ENCODE measurements around the gene TTC28. TPM values are rescaled to one million over a fixed set of nuclear protein-coding genes. Genes with fewer than 3 reads are reported as not detected.

TTC28 gene
- total RNA-seq, 2 donors from 2014 or later = 94.2 to 170 TPM

- H3K36me3 ChIP-seq = peaks cover 5% of the 10 kb centered on the region
- no peak for DNase-seq (ENCODE audit: low spot score)
These were observed 678.3 kb downstream of the TTC28 start for GRCh38 chr22:28001171-28001835.

GRCh38 chr22:28000361-28000760 is 679.3 kb downstream of the TTC28 start:
- Histone ChIP-seq H3K4me3 (no peak overlapping the region), H3K27ac (no peak overlapping the region), H3K36me3 (peaks cover 5% of the 10 kb centered on the region), H3K4me1 (ENCODE audit: control insufficient read depth in 1 of 2, low read depth in 2 of 2) (peaks cover 0 to under 1% of the 10 kb centered on the region in 2 donors), H3K9me3 (no peaks in the 10 kb centered on the region), H3K27me3 (replicated peaks; ENCODE audit: insufficient read depth) (no peaks in the 10 kb centered on the region)
- DNase-seq (ENCODE audit: low spot score) (no peak), ATAC-seq (ENCODE audit: insufficient number of reproducible peaks, low FRiP score, low read depth) (no peak)
- TF ChIP-seq CTCF (IDR thresholded peaks at IDR 0.05) = no peak

More at GRCh38 chr22:28001171-28001835, 678.3 kb downstream of the TTC28 start:
- Histone ChIP-seq H3K9me3 (no peaks in the 10 kb centered on the region), H3K4me3 (no peak overlapping the region), H3K27me3 (replicated peaks; ENCODE audit: insufficient read depth) (no peaks in the 10 kb centered on the region), H3K27ac (no peak overlapping the region), H3K4me1 (ENCODE audit: control insufficient read depth in 1 of 2, low read depth in 2 of 2) (peaks cover 0 to 7% of the 10 kb centered on the region in 2 donors)
- ATAC-seq (ENCODE audit: insufficient number of reproducible peaks, low FRiP score, low read depth) = no peak
- no peak for TF ChIP-seq CTCF (IDR thresholded peaks at IDR 0.05)

DNA sequence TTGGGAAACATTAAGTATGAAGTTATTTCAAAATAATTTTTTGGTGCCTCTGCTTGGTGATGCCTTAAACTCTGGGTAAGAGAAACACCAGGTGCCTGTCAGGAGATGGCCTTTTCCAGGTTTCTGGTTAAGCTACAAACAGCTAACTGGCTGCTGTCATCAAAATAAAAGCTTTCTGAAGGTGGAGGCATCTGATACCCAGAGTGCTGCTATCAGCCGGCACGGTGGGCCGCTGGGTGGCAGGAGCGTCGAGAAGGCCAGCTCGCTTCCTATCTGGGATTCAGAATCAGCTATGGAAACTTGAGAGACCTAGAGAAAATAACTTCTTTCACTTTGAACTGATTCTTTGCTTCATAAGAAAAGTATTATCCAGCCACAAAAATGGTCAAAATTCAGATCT is 679.8 kb downstream of the TTC28 start:
- Histone ChIP-seq H3K27ac (no peak overlapping the region), H3K27me3 (replicated peaks; ENCODE audit: insufficient read depth) (no peaks in the 10 kb centered on the region), H3K4me3 (no peak overlapping the region), H3K9me3 (no peaks in the 10 kb centered on the region), H3K4me1 (ENCODE audit: control insufficient read depth in 1 of 2, low read depth in 2 of 2) (no peaks in the 10 kb centered on the region), H3K36me3 (peaks cover 5% of the 10 kb centered on the region)
- DNase-seq (ENCODE audit: low spot score) (no peak), ATAC-seq (ENCODE audit: insufficient number of reproducible peaks, low FRiP score, low read depth) (no peak)
- no peak for TF ChIP-seq CTCF (IDR thresholded peaks at IDR 0.05)

GRCh38 chr22:27998511-27999410 is 680.9 kb downstream of the TTC28 start:
- peaks cover 5% of the 10 kb centered on the region for H3K36me3 ChIP-seq
- ATAC-seq (ENCODE audit: insufficient number of reproducible peaks, low FRiP score, low read depth) = no peak
- DNase-seq (ENCODE audit: low spot score) = no peak
- no peak overlapping the region for H3K4me3 ChIP-seq
- no peaks in the 10 kb centered on the region for H3K27me3 ChIP-seq (replicated peaks; ENCODE audit: insufficient read depth)
- H3K27ac ChIP-seq = no peak overlapping the region
- no peaks in the 10 kb centered on the region for H3K4me1 ChIP-seq (ENCODE audit: control insufficient read depth in 1 of 2, low read depth in 2 of 2)
- TF ChIP-seq CTCF (IDR thresholded peaks at IDR 0.05) = no peak
- H3K9me3 ChIP-seq = no peaks in the 10 kb centered on the region

GRCh38 chr22:27997538-27997937 is 682.1 kb downstream of the TTC28 start:
- DNase-seq (ENCODE audit: low spot score) = no peak
- H3K36me3 ChIP-seq = peaks cover 9% of the 10 kb centered on the region

More at GRCh38 chr22:27997538-27997937, 682.1 kb downstream of the TTC28 start:
- TF ChIP-seq CTCF (IDR thresholded peaks at IDR 0.05) = no peak
- Histone ChIP-seq H3K4me1 (ENCODE audit: control insufficient read depth in 1 of 2, low read depth in 2 of 2) (no peaks in the 10 kb centered on the region), H3K27me3 (replicated peaks; ENCODE audit: insufficient read depth) (no peaks in the 10 kb centered on the region), H3K4me3 (no peak overlapping the region), H3K27ac (no peak overlapping the region), H3K9me3 (no peaks in the 10 kb centered on the region)
- no peak for ATAC-seq (ENCODE audit: insufficient number of reproducible peaks, low FRiP score, low read depth)

All from thoracic aorta (tissue), 2 donors.